Trophoblast cell (in vitro differentiated cells and primary cell): ENCODE results near the gene SLC43A2.

ENCODE experiments used
- DNase-seq, 2 donors: peaks; one replicate each; pipeline ENCODE4 v3.0.0-alpha.2; 2016
- H2AFZ ChIP-seq: 2 replicates; pipeline ENCODE4 v1.6.1; 2013; ENCODE audit warnings: low read length, moderate library complexity, mild to moderate bottlenecking; ENCODE audit not compliant: insufficient read depth, poor library complexity
- H2AK5ac ChIP-seq: 2 replicates; pipeline ENCODE4 v1.6.1; 2013; ENCODE audit warnings: mild to moderate bottlenecking, low read length
- H2BK120ac ChIP-seq: 2 replicates; pipeline ENCODE4 v1.6.1; 2013; ENCODE audit warnings: low read length, mild to moderate bottlenecking, moderate library complexity; ENCODE audit not compliant: insufficient read depth, poor library complexity
- H2BK12ac ChIP-seq: 2 replicates; pipeline ENCODE4 v1.6.1; 2013; ENCODE audit warnings: mild to moderate bottlenecking, low read length, moderate library complexity
- H2BK5ac ChIP-seq: 2 replicates; pipeline ENCODE4 v1.6.1; 2013; ENCODE audit warnings: low read length, low read depth, moderate library complexity, mild to moderate bottlenecking; ENCODE audit not compliant: poor library complexity
- H3K14ac ChIP-seq: 2 replicates; pipeline ENCODE4 v1.6.1; 2013; ENCODE audit warnings: mild to moderate bottlenecking, low read length
- H3K18ac ChIP-seq: 2 replicates; pipeline ENCODE4 v1.6.1; 2013; ENCODE audit warnings: mild to moderate bottlenecking, low read length
- H3K23ac ChIP-seq: 2 replicates; pipeline ENCODE4 v1.6.1; 2013; ENCODE audit warnings: low read length
- H3K27ac ChIP-seq: 2 replicates; pipeline ENCODE4 v1.5.1; 2013; ENCODE audit warnings: low read depth, mild to moderate bottlenecking, inconsistent platforms, low read length, moderate library complexity
- H3K27me3 ChIP-seq: 2 replicates; pipeline ENCODE4 v1.6.1; 2013; ENCODE audit warnings: inconsistent platforms, mild to moderate bottlenecking, low read length, moderate library complexity; ENCODE audit not compliant: insufficient read depth
- H3K36me3 ChIP-seq, 2 experiments: 1 replicate in 1 of 2; 2 replicates in 1 of 2; pipeline ENCODE4 v1.6.1; 2013; ENCODE audit warnings: low read length in 2 of 2, mild to moderate bottlenecking in 2 of 2, moderate library complexity in 1 of 2; ENCODE audit not compliant: insufficient read depth in 2 of 2, control insufficient read depth in 1 of 2
- H3K4ac ChIP-seq: 2 replicates; pipeline ENCODE4 v1.6.1; 2013; ENCODE audit warnings: low read depth, mild to moderate bottlenecking, low read length, moderate library complexity
- H3K4me1 ChIP-seq, 2 experiments: 1 replicate in 1 of 2; 2 replicates in 1 of 2; pipeline ENCODE4 v1.6.1; 2013; ENCODE audit warnings: low read length in 2 of 2, mild to moderate bottlenecking in 2 of 2, moderate library complexity in 1 of 2; ENCODE audit not compliant: insufficient read depth in 2 of 2, control insufficient read depth in 1 of 2
- H3K4me2 ChIP-seq: 2 replicates; pipeline ENCODE4 v1.6.1; 2013; ENCODE audit warnings: inconsistent platforms, mild to moderate bottlenecking, low read length, moderate library complexity
- H3K4me3 ChIP-seq: 2 replicates; pipeline ENCODE4 v1.5.1; 2013; ENCODE audit warnings: mild to moderate bottlenecking, low read depth, low read length, inconsistent platforms
- H3K79me1 ChIP-seq: one replicate; pipeline ENCODE4 v1.6.1; 2013; ENCODE audit warnings: low read length
- H3K79me2 ChIP-seq: 2 replicates; pipeline ENCODE4 v1.6.1; 2013; ENCODE audit warnings: low read length, mild to moderate bottlenecking; ENCODE audit not compliant: control insufficient read depth, insufficient read depth, poor library complexity
- H3K9ac ChIP-seq: 2 replicates; pipeline ENCODE4 v1.6.1; 2013; ENCODE audit warnings: mild to moderate bottlenecking, low read length
- H3K9me3 ChIP-seq: 2 replicates; pipeline ENCODE4 v1.6.1; 2013; ENCODE audit warnings: low read depth, mild to moderate bottlenecking, control low read depth, inconsistent platforms, low read length; ENCODE audit not compliant: insufficient read depth
- H4K12ac ChIP-seq: 2 replicates; pipeline ENCODE4 v1.6.1; 2013; ENCODE audit warnings: low read depth, mild to moderate bottlenecking, low read length, moderate library complexity
- H4K8ac ChIP-seq: 2 replicates; pipeline ENCODE4 v1.6.1; 2013; ENCODE audit warnings: low read depth, mild to moderate bottlenecking, low read length, moderate library complexity
- H4K91ac ChIP-seq: one replicate; pipeline ENCODE4 v1.6.1; 2013; ENCODE audit warnings: low read depth, mild to moderate bottlenecking, low read length, moderate library complexity
- WGBS: extraction: QIAGEN DNeasy Blood & Tissue Kit; methylation state at CpG from one replicate; pipeline ENCODE4 v1.1.7; 2013; ENCODE audit warnings: missing lambda C conversion rate; ENCODE audit not compliant: insufficient read length, insufficient coverage; ENCODE audit errors: extremely low coverage; 5-methylcytosine and 5-hydroxymethylcytosine counted together

Gene SLC43A2

GRCh38 chr17:1612400-1612799 is 16.2 kb downstream of the SLC43A2 start:
- Histone ChIP-seq H4K8ac (no peak overlapping the region), H2BK12ac (no peak overlapping the region), H2AFZ (no peak overlapping the region), H3K9me3 (no peaks in the 10 kb centered on the region), H4K91ac (no peak overlapping the region), H2AK5ac (no peak overlapping the region), H2BK5ac (no peak overlapping the region), H3K36me3 (peaks cover 16 to 21% of the 10 kb centered on the region in 2 experiments), H3K4me2 (no peak overlapping the region), H3K27me3 (no peaks in the 10 kb centered on the region), H3K18ac (no peak overlapping the region), H2BK120ac (no peak overlapping the region), H3K27ac (no peak overlapping the region), H3K4me1 (peaks cover under 1 to 5% of the 10 kb centered on the region in 2 experiments), H3K23ac (no peak overlapping the region), H3K14ac (no peak overlapping the region), H3K79me1 (no peaks in the 10 kb centered on the region), H3K79me2 (no peaks in the 10 kb centered on the region), H3K9ac (no peak overlapping the region), H3K4ac (no peak overlapping the region), H4K12ac (no peak overlapping the region), H3K4me3 (no peak overlapping the region)
- DNase-seq = no peak
- WGBS = no CpG with 5 or more reads among the region's 16 CpGs

- WGBS = no CpG with 5 or more reads among the region's 10 CpGs
- no peaks in the 10 kb centered on the region for H3K27me3 ChIP-seq
- H3K4me2 ChIP-seq = no peak overlapping the region
- H3K14ac ChIP-seq = no peak overlapping the region
- no peak overlapping the region for H3K4ac ChIP-seq
- no peaks in the 10 kb centered on the region for H3K9me3 ChIP-seq
- no peak overlapping the region for H3K23ac ChIP-seq
- H4K8ac ChIP-seq = no peak overlapping the region
- H3K4me1 ChIP-seq = peaks cover 4 to 8% of the 10 kb centered on the region in 2 experiments
- H3K79me1 ChIP-seq = no peaks in the 10 kb centered on the region
- no peak overlapping the region for H4K12ac ChIP-seq
- H3K18ac ChIP-seq = no peak overlapping the region
- H2BK120ac ChIP-seq = no peak overlapping the region
- DNase-seq = peak in 1 of 2 donors; percentile 27
- no peak overlapping the region for H3K9ac ChIP-seq
- H2AFZ ChIP-seq = no peak overlapping the region
- H3K36me3 ChIP-seq = peaks cover 16 to 18% of the 10 kb centered on the region in 2 experiments
- H2BK12ac ChIP-seq = no peak overlapping the region
- no peak overlapping the region for H2BK5ac ChIP-seq
- no peaks in the 10 kb centered on the region for H3K79me2 ChIP-seq
- no peak overlapping the region for H2AK5ac ChIP-seq
- no peak overlapping the region for H3K4me3 ChIP-seq
- no peak overlapping the region for H3K27ac ChIP-seq
- no peak overlapping the region for H4K91ac ChIP-seq
Observed at GRCh38 chr17:1611715-1612114, 16.9 kb downstream of the SLC43A2 start.

- H3K18ac ChIP-seq = no peak overlapping the region
- H3K14ac ChIP-seq = no peak overlapping the region
- H3K79me1 ChIP-seq = peaks cover 11% of the 10 kb centered on the region
- no peak overlapping the region for H2BK5ac ChIP-seq
- H3K27ac ChIP-seq = no peak overlapping the region
- no peak overlapping the region for H4K8ac ChIP-seq
- H3K4ac ChIP-seq = no peak overlapping the region
- H4K12ac ChIP-seq = no peak overlapping the region
- H3K4me2 ChIP-seq = no peak overlapping the region
- no peak overlapping the region for H2AFZ ChIP-seq
- H3K23ac ChIP-seq = no peak overlapping the region
- no peak overlapping the region for H3K4me3 ChIP-seq
- H4K91ac ChIP-seq = no peak overlapping the region
- peaks cover 14 to 16% of the 10 kb centered on the region in 2 experiments for H3K4me1 ChIP-seq
- no peak overlapping the region for H2BK12ac ChIP-seq
- H3K27me3 ChIP-seq = no peaks in the 10 kb centered on the region
- H3K36me3 ChIP-seq = peaks cover 7 to 8% of the 10 kb centered on the region in 2 experiments
- no peak overlapping the region for H2BK120ac ChIP-seq
- no CpG with 5 or more reads among the region's 7 CpGs for WGBS
- H3K9ac ChIP-seq = no peak overlapping the region
- no peak overlapping the region for H2AK5ac ChIP-seq
- peaks cover 4% of the 10 kb centered on the region for H3K79me2 ChIP-seq
- no peak for DNase-seq
- H3K9me3 ChIP-seq = peaks cover 2% of the 10 kb centered on the region
Observed at GRCh38 chr17:1608676-1609075, 20.0 kb downstream of the SLC43A2 start.

- peaks cover 14 to 16% of the 10 kb centered on the region in 2 experiments for H3K4me1 ChIP-seq
- H3K4ac ChIP-seq = no peak overlapping the region
- no peak overlapping the region for H4K91ac ChIP-seq
- H3K27me3 ChIP-seq = no peaks in the 10 kb centered on the region
- no peak overlapping the region for H3K4me2 ChIP-seq
- no peak overlapping the region for H3K18ac ChIP-seq
- no peak overlapping the region for H3K23ac ChIP-seq
- H2BK5ac ChIP-seq = no peak overlapping the region
- H2AK5ac ChIP-seq = no peak overlapping the region
- H4K8ac ChIP-seq = no peak overlapping the region
- H3K9ac ChIP-seq = no peak overlapping the region
- H2BK120ac ChIP-seq = no peak overlapping the region
- H3K36me3 ChIP-seq = peaks cover 5 to 8% of the 10 kb centered on the region in 2 experiments
- H2AFZ ChIP-seq = no peak overlapping the region
- peaks cover 11% of the 10 kb centered on the region for H3K79me1 ChIP-seq
- DNase-seq = no peak
- H2BK12ac ChIP-seq = no peak overlapping the region
- peaks cover 4% of the 10 kb centered on the region for H3K79me2 ChIP-seq
- no peak overlapping the region for H3K14ac ChIP-seq
- no peak overlapping the region for H3K4me3 ChIP-seq
- WGBS = no CpG with 5 or more reads among the region's 5 CpGs
- H3K9me3 ChIP-seq = peaks cover 2% of the 10 kb centered on the region
- no peak overlapping the region for H3K27ac ChIP-seq
- H4K12ac ChIP-seq = no peak overlapping the region
Observed at GRCh38 chr17:1607971-1608320, 20.7 kb downstream of the SLC43A2 start.
